ENCODE results near the gene LRRFIP1.

DNA sequence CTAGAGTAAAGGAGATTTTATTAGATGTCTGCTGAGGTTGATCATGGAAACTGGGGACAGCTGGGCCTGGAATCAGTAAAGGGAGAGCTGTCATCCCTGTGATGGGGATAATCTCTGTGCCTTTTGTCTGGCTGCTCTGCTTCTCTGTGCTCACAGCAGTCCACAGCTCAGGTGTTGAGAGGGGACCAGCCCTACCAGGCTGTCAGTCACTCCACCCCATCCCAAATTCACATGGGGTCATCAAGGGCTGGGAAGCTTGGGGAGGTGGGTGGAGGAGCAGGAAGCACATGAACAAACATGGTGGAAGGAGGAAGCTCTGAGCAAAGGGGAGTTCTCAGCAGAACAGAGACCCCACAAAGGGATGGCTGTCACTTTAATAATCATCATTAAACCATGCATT lies 13.7 kb upstream of the LRRFIP1 start:
- no peak for TF ChIP-seq KDM1A (IDR thresholded peaks at IDR 0.05; ENCODE audit: low read depth)
- TF ChIP-seq JUN (IDR thresholded peaks at IDR 0.05): no peak
- TF ChIP-seq, protein P1, sequence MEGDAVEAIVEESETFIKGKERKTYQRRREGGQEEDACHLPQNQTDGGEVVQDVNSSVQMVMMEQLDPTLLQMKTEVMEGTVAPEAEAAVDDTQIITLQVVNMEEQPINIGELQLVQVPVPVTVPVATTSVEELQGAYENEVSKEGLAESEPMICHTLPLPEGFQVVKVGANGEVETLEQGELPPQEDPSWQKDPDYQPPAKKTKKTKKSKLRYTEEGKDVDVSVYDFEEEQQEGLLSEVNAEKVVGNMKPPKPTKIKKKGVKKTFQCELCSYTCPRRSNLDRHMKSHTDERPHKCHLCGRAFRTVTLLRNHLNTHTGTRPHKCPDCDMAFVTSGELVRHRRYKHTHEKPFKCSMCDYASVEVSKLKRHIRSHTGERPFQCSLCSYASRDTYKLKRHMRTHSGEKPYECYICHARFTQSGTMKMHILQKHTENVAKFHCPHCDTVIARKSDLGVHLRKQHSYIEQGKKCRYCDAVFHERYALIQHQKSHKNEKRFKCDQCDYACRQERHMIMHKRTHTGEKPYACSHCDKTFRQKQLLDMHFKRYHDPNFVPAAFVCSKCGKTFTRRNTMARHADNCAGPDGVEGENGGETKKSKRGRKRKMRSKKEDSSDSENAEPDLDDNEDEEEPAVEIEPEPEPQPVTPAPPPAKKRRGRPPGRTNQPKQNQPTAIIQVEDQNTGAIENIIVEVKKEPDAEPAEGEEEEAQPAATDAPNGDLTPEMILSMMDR (IDR thresholded peaks at IDR 0.05): no peak
- no peak for TF ChIP-seq MYC (IDR thresholded peaks at IDR 0.05; ENCODE audit: borderline replicate concordance, low read length)
- TF ChIP-seq POLR2AphosphoS2 (conservative IDR thresholded peaks at IDR 0.05; ENCODE audit: low read length): no peak
- TF ChIP-seq, protein P2, sequence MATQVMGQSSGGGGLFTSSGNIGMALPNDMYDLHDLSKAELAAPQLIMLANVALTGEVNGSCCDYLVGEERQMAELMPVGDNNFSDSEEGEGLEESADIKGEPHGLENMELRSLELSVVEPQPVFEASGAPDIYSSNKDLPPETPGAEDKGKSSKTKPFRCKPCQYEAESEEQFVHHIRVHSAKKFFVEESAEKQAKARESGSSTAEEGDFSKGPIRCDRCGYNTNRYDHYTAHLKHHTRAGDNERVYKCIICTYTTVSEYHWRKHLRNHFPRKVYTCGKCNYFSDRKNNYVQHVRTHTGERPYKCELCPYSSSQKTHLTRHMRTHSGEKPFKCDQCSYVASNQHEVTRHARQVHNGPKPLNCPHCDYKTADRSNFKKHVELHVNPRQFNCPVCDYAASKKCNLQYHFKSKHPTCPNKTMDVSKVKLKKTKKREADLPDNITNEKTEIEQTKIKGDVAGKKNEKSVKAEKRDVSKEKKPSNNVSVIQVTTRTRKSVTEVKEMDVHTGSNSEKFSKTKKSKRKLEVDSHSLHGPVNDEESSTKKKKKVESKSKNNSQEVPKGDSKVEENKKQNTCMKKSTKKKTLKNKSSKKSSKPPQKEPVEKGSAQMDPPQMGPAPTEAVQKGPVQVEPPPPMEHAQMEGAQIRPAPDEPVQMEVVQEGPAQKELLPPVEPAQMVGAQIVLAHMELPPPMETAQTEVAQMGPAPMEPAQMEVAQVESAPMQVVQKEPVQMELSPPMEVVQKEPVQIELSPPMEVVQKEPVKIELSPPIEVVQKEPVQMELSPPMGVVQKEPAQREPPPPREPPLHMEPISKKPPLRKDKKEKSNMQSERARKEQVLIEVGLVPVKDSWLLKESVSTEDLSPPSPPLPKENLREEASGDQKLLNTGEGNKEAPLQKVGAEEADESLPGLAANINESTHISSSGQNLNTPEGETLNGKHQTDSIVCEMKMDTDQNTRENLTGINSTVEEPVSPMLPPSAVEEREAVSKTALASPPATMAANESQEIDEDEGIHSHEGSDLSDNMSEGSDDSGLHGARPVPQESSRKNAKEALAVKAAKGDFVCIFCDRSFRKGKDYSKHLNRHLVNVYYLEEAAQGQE (IDR thresholded peaks at IDR 0.05): no peak
- no peak for TF ChIP-seq NPAS2 (CRISPR knock-in tag; IDR thresholded peaks at IDR 0.05; ENCODE audit: borderline replicate concordance)
- TF ChIP-seq, protein P3, sequence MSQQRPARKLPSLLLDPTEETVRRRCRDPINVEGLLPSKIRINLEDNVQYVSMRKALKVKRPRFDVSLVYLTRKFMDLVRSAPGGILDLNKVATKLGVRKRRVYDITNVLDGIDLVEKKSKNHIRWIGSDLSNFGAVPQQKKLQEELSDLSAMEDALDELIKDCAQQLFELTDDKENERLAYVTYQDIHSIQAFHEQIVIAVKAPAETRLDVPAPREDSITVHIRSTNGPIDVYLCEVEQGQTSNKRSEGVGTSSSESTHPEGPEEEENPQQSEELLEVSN (IDR thresholded peaks at IDR 0.05; ENCODE audit: borderline replicate concordance, low read depth): no peak
- TF ChIP-seq, protein P4, sequence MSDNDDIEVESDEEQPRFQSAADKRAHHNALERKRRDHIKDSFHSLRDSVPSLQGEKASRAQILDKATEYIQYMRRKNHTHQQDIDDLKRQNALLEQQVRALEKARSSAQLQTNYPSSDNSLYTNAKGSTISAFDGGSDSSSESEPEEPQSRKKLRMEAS (IDR thresholded peaks at IDR 0.05): no peak
- TF ChIP-seq HOXB5 (CRISPR knock-in tag; IDR thresholded peaks at IDR 0.05): no peak
- TF ChIP-seq RAD21 (conservative IDR thresholded peaks at IDR 0.05 in 1 of 2, IDR thresholded peaks at IDR 0.05 in 1 of 2): no peak
- TF ChIP-seq SMC3 (IDR thresholded peaks at IDR 0.05): no peak

Measured in A549 (cell line).